Glomerular visceral epithelial cell (primary cell): Measurements from ENCODE around the gene TTC7B.
A peak's percentile ranks its signal among the peaks of the same experiment; 100 is the strongest.

Experiments used
- DNase-seq: peaks from one replicate; pipeline ENCODE4 v3.0.0-alpha.2; 2016; ENCODE audit errors: extremely low spot score

The TTC7B gene

DNA sequence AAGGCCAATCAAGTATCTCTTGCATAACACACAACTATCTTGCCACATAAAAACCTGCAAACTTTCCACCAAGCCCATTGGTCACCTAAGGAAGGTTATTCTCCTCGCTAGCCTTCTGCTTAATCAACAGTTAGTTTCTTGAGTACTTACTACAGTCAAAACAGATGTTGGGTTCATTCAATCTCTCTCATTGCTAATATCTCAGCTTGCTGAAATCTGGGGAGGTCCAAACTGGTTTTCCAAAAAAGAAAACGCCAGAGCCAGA, 74.6 kb downstream of the TTC7B start:
- no peak for DNase-seq

GRCh38 chr14:90740946-90741681, 75.1 kb downstream of the TTC7B start:
- no peak for DNase-seq

DNA sequence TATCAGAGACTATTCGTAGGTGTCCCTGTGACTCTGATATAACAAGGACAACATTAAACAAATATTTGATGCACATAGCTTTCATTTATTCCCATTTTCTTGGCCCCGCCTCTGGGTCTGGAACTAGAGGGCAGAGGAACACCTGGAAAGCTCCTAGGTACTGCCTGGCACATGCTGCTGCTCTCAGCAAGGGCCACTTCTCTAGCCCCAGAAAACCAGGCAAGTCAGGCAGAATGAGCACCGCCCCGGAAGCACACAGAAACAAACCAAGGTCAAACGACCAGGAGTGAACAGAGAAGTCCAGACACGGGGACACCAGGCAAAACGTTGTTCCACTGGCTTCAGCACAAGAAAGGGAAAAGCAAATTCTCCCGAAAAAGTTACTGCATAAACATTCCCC, 76.1 kb downstream of the TTC7B start:
- no peak for DNase-seq

GRCh38 chr14:90739318-90740068, 76.7 kb downstream of the TTC7B start:
- no peak for DNase-seq

- no peak for DNase-seq
Observed at GRCh38 chr14:90733139-90733808, 83.0 kb downstream of the TTC7B start.

- DNase-seq, result no peak
Observed at GRCh38 chr14:90732718-90733117, 83.5 kb downstream of the TTC7B start.

DNA sequence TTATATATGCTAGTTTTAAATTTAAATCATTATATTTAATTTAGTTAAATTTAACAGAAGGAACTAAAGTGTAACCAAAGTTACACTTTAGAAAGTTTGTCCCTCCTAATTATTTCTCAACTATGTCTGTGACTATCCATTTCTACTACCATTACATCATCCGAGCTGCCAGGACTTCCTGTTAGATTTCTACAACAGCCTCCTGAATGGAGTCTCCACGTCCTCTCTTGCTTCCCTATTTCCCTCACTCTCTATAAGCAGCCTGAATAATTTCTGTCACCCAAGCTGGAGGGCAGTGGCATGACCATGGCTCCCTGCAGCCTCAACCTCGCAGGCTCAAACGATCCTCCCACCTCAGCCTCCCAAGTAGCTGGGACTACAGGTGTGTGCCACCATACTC, 84.1 kb downstream of the TTC7B start:
- DNase-seq, result no peak

- DNase-seq, result no peak
Observed at GRCh38 chr14:90731487-90731886, 84.7 kb downstream of the TTC7B start.

DNA sequence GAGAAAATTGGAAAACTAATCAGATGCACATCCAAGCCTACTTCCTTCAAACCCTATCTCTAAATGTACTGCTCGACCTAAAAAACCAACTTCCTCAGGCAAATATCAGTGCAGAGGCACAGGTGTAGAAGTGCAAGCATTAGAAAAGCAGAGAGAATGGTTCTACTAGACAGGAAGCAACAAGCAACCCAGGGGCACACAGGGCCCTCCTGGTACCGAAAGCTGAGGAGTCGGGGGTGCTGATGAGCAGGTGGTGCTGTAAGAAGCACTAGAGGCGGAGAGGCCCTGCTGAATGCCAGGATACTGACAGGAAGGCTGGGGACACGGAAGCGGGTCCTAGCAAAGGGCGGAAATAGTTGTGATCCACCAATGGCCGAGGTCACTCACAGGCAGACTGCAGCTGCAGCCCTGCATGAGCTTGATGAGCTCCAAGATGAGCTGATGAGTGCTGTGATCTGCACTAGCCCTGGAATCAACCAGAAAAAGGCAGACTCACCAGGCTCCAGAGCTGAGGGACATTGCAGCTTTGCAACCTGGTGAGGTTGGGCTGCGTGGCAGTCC, 85.9 kb downstream of the TTC7B start:
- DNase-seq, result no peak

DNA sequence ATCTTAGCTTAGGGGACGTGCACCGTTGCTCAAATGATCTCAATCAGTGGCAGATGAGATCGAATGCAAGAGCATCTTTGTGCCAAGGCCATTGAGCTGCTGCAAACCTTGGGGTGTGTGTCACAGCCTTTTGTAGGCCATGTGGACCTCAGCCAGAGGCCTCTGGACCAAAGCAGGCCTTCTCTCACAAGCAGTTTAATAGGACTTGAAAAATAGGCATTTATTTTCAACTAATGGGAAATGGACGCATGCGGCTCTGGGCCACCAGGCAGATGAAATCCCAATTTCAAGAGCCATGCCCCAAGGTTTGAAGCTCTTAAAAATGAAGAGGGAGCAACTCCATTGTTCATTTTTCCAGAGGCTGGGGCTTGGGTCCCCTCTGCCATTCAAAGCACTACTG, 87.3 kb downstream of the TTC7B start:
- DNase-seq, result no peak

GRCh38 chr14:90727082-90727481, 89.1 kb downstream of the TTC7B start:
- no peak for DNase-seq

- no peak for DNase-seq
Observed at GRCh38 chr14:90726656-90727055, 89.6 kb downstream of the TTC7B start.

DNA sequence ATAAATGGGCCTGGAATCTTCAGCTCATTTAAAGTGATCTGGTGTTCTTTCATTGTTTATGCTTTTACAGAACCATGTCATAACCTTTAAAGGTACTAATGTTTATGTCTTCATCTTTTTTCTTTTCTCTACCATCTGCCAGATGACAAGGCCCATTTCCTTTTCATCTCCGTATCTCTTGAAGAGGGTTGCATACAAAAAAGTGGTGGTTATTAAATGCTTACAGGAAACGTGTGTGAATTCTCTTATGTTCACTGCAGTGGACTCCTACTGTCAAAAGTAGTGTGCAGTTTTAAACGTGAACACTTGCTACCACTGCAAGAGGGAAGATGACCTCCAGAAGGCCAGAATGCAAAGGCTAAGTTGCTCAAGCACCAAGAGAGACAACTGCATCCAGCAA, 91.4 kb downstream of the TTC7B start:
- no peak for DNase-seq

DNA sequence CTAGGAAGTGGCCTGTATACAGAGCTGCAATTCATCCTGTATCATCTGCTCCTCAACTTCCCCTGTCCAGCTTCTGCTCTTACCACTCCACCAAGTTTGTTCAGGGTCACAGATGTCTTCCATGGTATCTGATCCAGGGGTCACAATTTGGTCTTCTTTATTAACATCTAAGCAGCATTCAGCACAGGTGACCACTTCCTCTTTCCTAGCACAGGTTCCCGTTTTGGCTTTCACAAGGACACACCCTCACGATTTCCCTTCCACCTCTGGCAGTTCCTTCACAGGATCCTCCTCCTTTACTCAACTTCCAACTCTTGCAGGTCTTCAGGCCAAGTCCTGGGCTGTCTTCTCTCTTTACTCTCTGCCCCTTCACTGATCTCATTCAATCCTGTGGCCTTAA, 93.6 kb downstream of the TTC7B start:
- no peak for DNase-seq

DNA sequence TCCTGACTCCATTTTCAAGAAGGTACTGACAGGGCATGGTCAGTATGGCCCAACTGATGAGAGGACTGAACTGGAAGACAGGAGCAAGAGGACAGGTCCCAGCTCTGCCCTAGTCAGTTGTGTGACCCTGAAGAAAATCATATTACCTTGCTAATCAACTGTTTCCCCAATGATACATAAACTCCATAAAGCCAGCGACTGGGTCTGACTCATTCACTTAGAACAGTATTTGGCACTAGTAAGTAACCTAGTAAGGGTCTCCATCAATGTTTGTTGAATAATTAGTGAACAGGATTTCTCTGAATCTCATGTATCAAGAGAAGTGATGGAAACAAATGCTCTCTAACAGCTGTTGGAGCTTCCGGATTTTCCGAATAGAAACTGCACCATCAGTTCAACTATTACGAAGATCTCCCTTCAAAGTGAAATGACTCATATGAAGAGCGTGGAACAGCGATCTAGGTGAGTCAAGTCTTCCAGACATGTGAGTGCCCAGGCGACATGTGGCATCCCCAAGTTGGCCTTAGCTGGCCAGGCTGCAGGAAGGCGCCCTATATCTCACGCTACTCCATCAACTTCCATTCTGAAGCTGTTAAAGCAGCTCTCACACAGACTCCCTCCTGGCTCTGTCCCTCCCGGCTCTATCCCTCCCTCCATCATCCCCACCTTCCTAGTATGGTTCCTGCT, 94.5 kb downstream of the TTC7B start:
- DNase-seq, result peak; percentile 8

DNA sequence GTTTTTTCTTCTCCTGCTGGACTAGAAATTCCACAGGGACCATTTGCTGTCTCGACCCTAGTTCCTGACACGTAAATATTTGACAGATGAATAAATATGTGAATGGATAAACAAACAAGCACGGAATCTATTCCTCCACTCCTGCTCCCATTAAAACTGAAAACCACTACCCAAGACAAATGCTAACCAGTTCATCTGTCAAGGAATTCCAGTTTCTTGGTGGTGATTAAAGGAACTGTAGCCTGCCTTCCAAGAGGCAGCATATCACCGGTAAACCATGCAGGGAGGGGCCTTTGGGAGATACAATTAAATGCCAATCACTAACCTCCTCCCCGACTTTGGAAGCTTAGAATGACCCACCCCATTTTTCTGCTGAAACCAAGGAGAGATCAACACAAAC, 95.4 kb downstream of the TTC7B start:
- DNase-seq, result no peak

DNA sequence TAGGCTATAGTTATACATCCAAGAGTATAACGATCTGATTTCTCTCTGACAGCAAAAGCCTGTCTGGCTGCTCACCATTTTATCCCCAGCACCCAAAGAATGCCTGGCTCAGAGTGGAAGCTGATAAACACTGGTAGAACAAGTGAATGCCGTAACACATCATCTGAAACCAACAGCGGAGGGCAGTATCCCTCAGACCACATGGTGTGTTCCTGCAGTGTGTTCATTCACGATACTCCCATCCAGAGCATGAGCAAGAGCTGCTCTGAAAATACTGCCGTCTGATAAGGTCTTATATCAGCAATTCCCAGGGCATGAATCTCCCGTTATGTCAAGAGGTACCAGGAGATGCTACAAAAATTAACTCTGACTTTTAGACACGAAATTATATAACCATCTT, 95.9 kb downstream of the TTC7B start:
- no peak for DNase-seq

- no peak for DNase-seq
Observed at GRCh38 chr14:90717916-90718315, 98.3 kb downstream of the TTC7B start.

GRCh38 chr14:90715993-90716392, 100.2 kb downstream of the TTC7B start:
- DNase-seq, result no peak

GRCh38 chr14:90715495-90715894, 100.7 kb downstream of the TTC7B start:
- no peak for DNase-seq

DNA sequence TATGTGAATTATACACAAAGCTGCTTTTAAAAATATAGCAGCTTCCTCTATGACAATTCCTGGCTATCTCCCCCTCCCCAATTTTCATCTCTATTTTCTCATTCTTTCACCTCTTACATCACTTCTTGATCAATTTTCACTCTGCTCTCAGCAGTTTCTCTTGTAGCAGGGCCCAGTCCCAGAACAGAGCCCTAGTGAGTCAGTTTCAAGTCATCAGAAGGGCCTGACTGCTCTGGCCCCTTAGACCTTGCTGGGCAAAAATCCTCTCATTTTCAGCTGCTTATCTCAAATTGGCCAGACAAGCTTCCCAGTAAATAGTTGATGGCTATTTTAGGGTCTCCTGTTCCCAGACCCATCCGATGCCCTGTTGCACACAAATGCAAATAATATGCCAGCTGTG, 101.4 kb downstream of the TTC7B start:
- no peak for DNase-seq

DNA sequence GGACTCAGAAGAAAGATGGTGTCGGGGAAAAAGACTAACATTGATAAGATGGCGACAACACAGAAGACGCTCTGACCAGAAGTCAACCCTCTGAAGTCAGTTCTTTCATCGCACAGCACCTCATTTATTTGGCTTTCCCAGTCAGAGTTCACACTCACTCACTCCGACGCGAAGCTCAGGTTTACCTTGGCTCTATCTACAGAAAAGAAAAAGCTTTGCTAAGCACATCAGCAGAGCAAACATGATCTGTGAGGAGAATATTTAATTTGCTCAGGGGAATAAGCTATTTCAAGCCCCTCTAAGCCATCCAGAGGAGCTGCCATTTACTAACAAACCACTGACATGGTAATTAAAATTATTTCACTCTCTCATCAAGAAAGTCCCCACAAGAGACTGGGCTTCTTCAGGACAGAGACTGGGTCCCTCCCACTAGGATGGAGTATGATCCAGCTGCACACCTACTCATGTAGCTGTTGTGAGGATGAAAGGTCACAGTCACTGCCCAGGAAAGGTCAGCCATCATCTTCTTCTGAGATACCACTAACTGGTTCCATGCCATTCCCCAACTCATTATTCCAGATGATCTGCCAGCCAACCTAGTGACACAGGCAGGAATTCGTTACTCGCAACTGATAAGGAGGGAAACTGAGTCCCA, 111.4 kb downstream of the TTC7B start:
- DNase-seq, result no peak
